SJSA1 (cell line): Measurements from ENCODE around the gene ACSS2. TPM values are rescaled to one million over a fixed set of nuclear protein-coding genes. Genes with fewer than 3 reads are reported as not detected.

Experiments
- DNase-seq, 2 experiments: peaks; one replicate each; pipeline ENCODE4 v3.0.0-alpha.2; 2015 to 2020; ENCODE audit warnings: low spot score in 2 of 2, low read depth in 1 of 2
- H3K27ac ChIP-seq: fragments of 250-450 bp; sonication (Bioruptor Pico); 2 replicates; pipeline ENCODE4 v1.5.1; 2020; ENCODE audit warnings: mild to moderate bottlenecking, moderate library complexity
- H3K27me3 ChIP-seq: fragments of 250-450 bp; sonication (Bioruptor Pico); replicated peaks from 2 replicates; pipeline ENCODE4 v1.5.1; 2020; ENCODE audit warnings: mild to moderate bottlenecking, moderate library complexity
- H3K36me3 ChIP-seq: fragments of 250-450 bp; sonication (Bioruptor Pico); 2 replicates; pipeline ENCODE4 v1.5.1; 2020; ENCODE audit warnings: mild to moderate bottlenecking
- H3K4me1 ChIP-seq: fragments of 250-450 bp; sonication (Bioruptor Pico); replicated peaks from 2 replicates; pipeline ENCODE4 v1.6.1; 2021; ENCODE audit warnings: mild to moderate bottlenecking
- H3K4me3 ChIP-seq: fragments of 250-450 bp; sonication (Bioruptor Pico); 2 replicates; pipeline ENCODE4 v1.5.1; 2020; ENCODE audit warnings: mild to moderate bottlenecking
- H3K9me3 ChIP-seq: fragments of 250-450 bp; sonication (Bioruptor Pico); replicated peaks from 2 replicates; pipeline ENCODE4 v1.5.1; 2020; ENCODE audit warnings: mild to moderate bottlenecking
- total RNA-seq: library from RNA; depleted of rRNA; stranded (reverse); fragments of >200 nt; shearing (Covaris generic); gene quantifications from 2 replicates; pipeline ENCODE4 v1.2.3, GENCODE V29; 2014

The ACSS2 gene
- total RNA-seq, 1 experiment from 2014 or later: 26.1 TPM

DNA sequence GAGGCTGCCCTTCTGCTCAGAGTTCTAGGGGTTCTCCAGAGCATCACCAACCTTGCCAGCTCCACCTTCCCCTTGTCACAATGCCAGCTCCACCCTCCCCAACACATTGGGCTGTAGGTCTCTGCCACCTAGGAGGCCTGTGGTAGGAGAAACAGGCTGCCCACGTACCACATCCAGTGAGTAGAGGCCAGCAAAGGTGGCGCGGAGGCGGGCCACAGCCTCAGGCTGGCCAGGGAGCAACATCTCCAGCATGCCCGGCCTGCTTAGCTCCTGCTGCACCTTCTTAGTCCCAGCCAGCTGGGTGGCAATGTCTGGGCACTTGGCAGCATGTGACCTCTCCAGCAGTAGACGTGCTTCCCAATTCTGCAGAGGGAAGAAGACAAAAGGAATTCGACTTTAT is 55.4 kb downstream of the ACSS2 start:
- no peaks in the 10 kb centered on the region for H3K27me3 ChIP-seq
- H3K27ac ChIP-seq: no peak overlapping the region
- peaks cover 74% of the 10 kb centered on the region for H3K36me3 ChIP-seq
- DNase-seq: no peak
- H3K4me1 ChIP-seq: no peaks in the 10 kb centered on the region
- no peak overlapping the region for H3K4me3 ChIP-seq
- no peaks in the 10 kb centered on the region for H3K9me3 ChIP-seq

DNA sequence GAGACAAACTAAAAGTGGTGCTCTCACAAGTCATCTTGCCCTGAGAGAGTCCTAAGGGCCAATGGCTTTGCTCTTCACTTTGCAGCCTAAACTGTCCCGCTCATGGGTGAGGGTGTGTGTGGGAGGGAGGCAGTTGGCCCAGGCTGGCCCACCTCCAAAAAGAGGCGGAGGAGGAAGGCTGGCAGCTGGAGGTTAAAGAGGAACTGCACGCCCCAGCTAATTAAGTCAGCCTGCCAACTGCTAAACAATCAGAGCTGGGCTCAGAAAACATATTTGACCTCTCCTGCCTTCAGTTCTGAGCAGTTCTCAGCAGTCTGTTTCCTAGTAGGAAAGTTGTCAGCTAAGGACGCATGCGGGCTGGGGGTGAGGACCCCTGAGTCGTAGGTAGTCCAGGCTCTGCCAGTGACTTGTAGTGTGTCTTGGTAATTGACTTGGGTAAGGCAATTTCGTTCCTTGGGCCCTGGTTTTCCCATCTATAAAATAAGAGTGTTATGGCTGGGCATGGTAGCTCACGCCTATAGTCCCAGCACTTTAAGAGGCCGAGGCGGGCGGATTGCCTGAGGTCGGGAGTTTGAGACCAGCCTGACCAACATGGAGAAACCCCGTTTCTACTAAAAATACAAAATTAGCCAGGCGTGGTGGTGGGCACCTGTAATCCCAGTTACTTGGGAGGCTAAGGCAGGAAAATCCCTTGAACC is 62.2 kb downstream of the ACSS2 start:
- Histone ChIP-seq H3K9me3 (no peaks in the 10 kb centered on the region), H3K36me3 (peaks cover 62% of the 10 kb centered on the region), H3K4me1 (no peaks in the 10 kb centered on the region), H3K27ac (no peak overlapping the region), H3K27me3 (no peaks in the 10 kb centered on the region), H3K4me3 (no peak overlapping the region)
- no peak for DNase-seq

- Histone ChIP-seq H3K36me3 (peaks cover 67% of the 10 kb centered on the region), H3K9me3 (no peaks in the 10 kb centered on the region), H3K4me1 (no peaks in the 10 kb centered on the region), H3K27me3 (no peaks in the 10 kb centered on the region), H3K4me3 (no peak overlapping the region), H3K27ac (no peak overlapping the region)
- no peak for DNase-seq
Measured at GRCh38 chr20:34940081-34940481, 63.7 kb downstream of the ACSS2 start.

- peaks cover 68% of the 10 kb centered on the region for H3K36me3 ChIP-seq
Measured at GRCh38 chr20:34941226-34941625, 64.8 kb downstream of the ACSS2 start.

DNA sequence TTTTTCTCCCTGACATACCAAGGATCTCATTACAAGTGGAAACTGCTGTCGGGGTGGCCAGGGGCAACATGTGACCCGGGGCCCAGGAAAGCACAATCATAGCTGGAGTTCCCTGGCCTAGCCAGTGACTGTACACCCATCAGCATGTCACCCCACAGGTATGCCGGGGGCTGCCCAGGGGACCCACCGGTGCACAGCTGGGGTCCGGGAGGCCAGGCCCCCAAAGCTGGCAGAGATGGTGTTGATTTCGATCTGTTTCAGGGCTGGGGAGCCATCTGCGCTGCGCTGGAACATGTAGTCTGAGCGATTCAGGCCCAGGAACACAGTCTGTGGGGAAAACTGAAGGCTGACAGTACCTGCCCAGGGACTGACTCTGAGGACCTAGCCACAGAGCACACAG is 65.9 kb downstream of the ACSS2 start:
- Histone ChIP-seq H3K9me3 (no peaks in the 10 kb centered on the region), H3K27ac (no peak overlapping the region), H3K36me3 (peaks cover 75% of the 10 kb centered on the region), H3K27me3 (no peaks in the 10 kb centered on the region), H3K4me1 (no peaks in the 10 kb centered on the region), H3K4me3 (no peak overlapping the region)
- DNase-seq: no peak

More at GRCh38 chr20:34941226-34941625, 64.8 kb downstream of the ACSS2 start:
- no peaks in the 10 kb centered on the region for H3K9me3 ChIP-seq
- H3K4me1 ChIP-seq: no peaks in the 10 kb centered on the region
- DNase-seq: no peak
- no peak overlapping the region for H3K4me3 ChIP-seq
- H3K27ac ChIP-seq: no peak overlapping the region
- H3K27me3 ChIP-seq: no peaks in the 10 kb centered on the region

- Histone ChIP-seq H3K36me3 (peaks cover 66% of the 10 kb centered on the region), H3K4me1 (no peaks in the 10 kb centered on the region)
Measured at GRCh38 chr20:34943808-34944567, 67.6 kb downstream of the ACSS2 start.

DNA sequence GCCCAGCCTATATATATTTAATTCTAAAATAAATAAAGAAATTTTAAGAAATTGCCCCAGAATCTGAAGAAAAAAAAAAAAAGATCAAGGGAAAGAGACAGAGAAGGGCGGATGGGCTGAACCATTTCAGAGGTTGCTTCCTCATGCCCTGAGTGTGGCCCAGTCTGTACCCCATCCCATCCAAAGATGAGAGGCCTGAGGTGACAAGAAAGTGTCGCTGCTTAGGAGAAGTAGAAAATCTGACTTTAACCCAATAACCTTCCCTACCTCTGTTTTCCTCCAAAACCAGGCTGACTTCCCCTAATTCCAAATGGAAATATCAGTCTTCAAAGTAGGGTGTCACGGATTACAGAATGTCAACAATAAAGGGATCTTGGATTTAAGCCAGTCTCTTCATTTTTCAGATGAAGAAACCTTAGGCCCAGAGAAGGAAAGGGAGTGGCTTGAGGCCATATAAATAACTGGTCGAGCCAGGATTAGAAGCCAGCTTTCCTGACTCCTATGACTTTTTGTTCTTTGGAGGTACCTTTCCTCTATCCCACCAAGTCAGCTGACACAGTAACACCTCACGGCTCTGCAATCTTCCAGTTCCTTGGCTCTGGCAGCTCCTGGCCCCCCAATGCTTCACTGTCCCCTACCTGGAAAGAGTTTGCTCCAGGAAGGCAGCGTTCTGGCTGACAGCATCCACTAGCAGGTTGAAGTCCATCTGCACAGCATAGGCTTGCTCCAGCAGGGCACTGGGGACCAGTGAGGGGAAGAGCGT is 69.1 kb downstream of the ACSS2 start:
- Histone ChIP-seq H3K4me1 (no peaks in the 10 kb centered on the region), H3K9me3 (no peaks in the 10 kb centered on the region), H3K27ac (no peak overlapping the region), H3K27me3 (no peaks in the 10 kb centered on the region), H3K36me3 (peaks cover 68% of the 10 kb centered on the region), H3K4me3 (no peak overlapping the region)
- DNase-seq: no peak

More at GRCh38 chr20:34943808-34944567, 67.6 kb downstream of the ACSS2 start:
- Histone ChIP-seq H3K4me3 (no peak overlapping the region), H3K9me3 (no peaks in the 10 kb centered on the region), H3K27ac (no peak overlapping the region), H3K27me3 (no peaks in the 10 kb centered on the region)
- DNase-seq: no peak

DNA sequence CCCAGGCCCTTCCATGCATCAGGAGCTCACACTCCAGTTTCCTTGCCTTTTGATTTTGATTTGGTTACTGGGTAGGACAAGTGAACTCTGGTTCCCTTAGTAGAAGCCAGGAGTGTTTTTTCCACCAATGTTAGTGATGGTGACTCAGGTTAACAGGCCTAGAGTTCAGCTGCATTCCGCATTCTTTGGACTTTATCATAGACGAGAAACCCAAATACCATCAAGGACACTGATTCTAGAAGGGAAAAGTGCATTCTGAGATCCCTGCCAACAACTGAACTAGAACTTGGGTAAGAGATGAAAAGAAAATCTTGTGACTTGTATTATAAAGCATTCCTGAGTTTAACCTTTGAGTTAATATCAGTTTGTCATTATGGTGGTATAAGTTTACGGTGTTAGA is 70.2 kb downstream of the ACSS2 start:
- no peak for DNase-seq
- no peaks in the 10 kb centered on the region for H3K27me3 ChIP-seq
- no peak overlapping the region for H3K27ac ChIP-seq
- peaks cover 71% of the 10 kb centered on the region for H3K36me3 ChIP-seq
- no peaks in the 10 kb centered on the region for H3K9me3 ChIP-seq
- no peaks in the 10 kb centered on the region for H3K4me1 ChIP-seq
- no peak overlapping the region for H3K4me3 ChIP-seq

DNA sequence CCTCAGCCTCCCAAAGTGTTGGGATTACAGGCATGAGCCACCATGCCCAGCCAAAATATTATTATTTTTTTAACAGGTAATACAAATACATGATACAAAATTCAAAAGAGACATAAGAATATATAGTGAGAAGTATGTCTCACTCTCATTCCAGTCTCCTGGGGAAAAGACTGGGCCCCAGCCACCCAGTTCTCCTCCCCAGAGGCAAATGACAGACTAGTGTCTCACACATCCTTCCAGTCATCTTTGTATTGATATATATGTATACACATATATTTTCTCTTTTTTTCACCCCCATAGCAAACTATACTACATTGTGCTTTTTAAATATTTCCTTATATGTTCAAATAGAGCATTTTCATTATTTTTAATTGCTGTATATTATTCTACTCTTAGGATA is 70.9 kb downstream of the ACSS2 start:
- no peak overlapping the region for H3K4me3 ChIP-seq
- peaks cover 66% of the 10 kb centered on the region for H3K36me3 ChIP-seq
- no peaks in the 10 kb centered on the region for H3K4me1 ChIP-seq

GRCh38 chr20:34948030-34948429 is 71.6 kb downstream of the ACSS2 start:
- Histone ChIP-seq H3K27me3 (no peaks in the 10 kb centered on the region), H3K4me1 (peaks cover 5% of the 10 kb centered on the region), H3K9me3 (no peaks in the 10 kb centered on the region), H3K4me3 (no peak overlapping the region), H3K27ac (no peak overlapping the region), H3K36me3 (peaks cover 62% of the 10 kb centered on the region)
- DNase-seq: no peak

More for the DNA sequence above, 70.9 kb downstream of the ACSS2 start:
- no peaks in the 10 kb centered on the region for H3K9me3 ChIP-seq
- no peak for DNase-seq
- H3K27me3 ChIP-seq: no peaks in the 10 kb centered on the region
- no peak overlapping the region for H3K27ac ChIP-seq

DNA sequence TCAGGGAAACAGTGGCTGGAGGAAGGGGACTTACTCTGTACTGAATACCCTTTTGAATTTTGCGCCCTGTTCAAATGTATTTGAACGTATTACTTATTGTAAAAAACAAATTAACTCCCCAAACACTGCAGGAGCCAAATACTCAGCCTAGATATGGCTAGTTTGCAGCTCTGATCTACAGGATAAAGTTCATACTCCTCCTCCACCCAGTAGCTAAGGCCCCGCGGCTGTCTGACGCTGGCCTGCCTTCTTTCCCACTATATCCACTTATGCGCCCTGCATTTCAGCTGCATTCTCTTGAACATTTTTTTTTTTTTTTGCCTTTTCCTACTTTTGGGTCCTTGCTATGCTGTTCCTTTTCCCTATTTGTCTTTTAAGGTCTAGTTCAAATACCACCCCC is 72.7 kb downstream of the ACSS2 start:
- H3K4me1 ChIP-seq: peaks cover 5% of the 10 kb centered on the region
- no peaks in the 10 kb centered on the region for H3K27me3 ChIP-seq
- no peak for DNase-seq
- peaks cover 52% of the 10 kb centered on the region for H3K36me3 ChIP-seq
- no peak overlapping the region for H3K27ac ChIP-seq
- no peaks in the 10 kb centered on the region for H3K9me3 ChIP-seq
- H3K4me3 ChIP-seq: no peak overlapping the region

- Histone ChIP-seq H3K36me3 (peaks cover 37% of the 10 kb centered on the region), H3K27me3 (no peaks in the 10 kb centered on the region), H3K4me1 (peaks cover 10% of the 10 kb centered on the region), H3K4me3 (no peak overlapping the region), H3K9me3 (no peaks in the 10 kb centered on the region), H3K27ac (no peak overlapping the region)
- no peak for DNase-seq
Measured at GRCh38 chr20:34951252-34951651, 74.8 kb downstream of the ACSS2 start.

GRCh38 chr20:34951652-34952051 is 75.2 kb downstream of the ACSS2 start:
- no peak for DNase-seq
- no peaks in the 10 kb centered on the region for H3K9me3 ChIP-seq
- no peak overlapping the region for H3K27ac ChIP-seq
- peaks cover 33% of the 10 kb centered on the region for H3K36me3 ChIP-seq
- H3K4me3 ChIP-seq: no peak overlapping the region
- H3K27me3 ChIP-seq: no peaks in the 10 kb centered on the region
- H3K4me1 ChIP-seq: peaks cover 10% of the 10 kb centered on the region

DNA sequence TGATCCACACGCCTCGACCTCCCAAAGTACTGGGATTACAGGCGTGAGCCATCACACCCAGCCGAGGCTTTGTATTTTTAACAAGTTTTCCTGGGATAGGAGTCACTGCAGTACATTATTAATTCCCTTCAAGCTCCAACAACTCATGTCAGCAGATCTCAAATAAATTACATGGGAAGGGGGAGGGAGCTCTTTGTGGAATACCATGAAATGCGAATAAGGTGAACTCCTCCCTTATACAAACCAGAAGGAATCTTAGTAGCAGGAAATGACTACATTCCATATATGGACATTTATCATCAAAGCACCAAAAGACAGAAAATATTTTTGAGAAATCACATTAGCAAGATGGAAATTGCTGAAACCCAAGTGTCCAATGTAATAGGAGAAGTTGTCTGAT is 76.3 kb downstream of the ACSS2 start:
- Histone ChIP-seq H3K9me3 (no peaks in the 10 kb centered on the region), H3K27ac (no peak overlapping the region), H3K27me3 (no peaks in the 10 kb centered on the region), H3K4me3 (no peak overlapping the region), H3K4me1 (peaks cover 10% of the 10 kb centered on the region), H3K36me3 (peaks cover 26% of the 10 kb centered on the region)
- no peak for DNase-seq
